ENCODE data around the gene NKAIN2.

The NKAIN2 gene

DNA sequence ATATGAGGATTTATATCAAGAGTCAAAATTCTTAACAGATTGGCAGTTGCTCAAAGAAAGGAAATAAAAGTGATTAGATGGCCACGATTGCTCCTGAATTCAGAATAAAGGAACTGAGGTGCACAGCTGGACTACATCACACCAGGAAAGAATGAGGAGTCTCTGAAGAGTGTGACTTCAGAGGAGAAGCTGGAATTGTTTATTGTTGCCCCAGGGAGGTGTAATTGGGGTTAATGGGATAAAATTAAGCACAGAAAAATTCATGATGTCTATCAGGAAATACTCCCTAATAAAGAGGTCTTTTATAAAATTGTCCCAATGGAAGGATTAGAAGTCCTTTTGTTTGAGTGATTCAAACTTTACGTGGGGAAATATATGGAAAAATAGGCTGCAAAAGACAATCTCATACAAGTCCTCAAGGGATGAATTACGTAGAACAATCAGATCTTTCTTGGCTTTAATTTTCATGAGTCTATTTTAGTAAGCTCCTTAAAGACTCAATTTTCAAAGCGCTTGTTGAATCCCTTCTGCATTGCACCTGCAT is 950.0 kb downstream of the NKAIN2 start:
- Histone ChIP-seq H3K9me2 (replicated peaks; ENCODE audit: insufficient read depth, low read length) (no peaks in the 10 kb centered on the region), H4K20me1 (ENCODE audit: low read depth, low read length) (no peaks in the 10 kb centered on the region), H3F3A (ENCODE audit: insufficient read depth) (no peaks in the 10 kb centered on the region), H3K27me3 (ENCODE audit: low read length) (no peaks in the 10 kb centered on the region), H3K27ac (ENCODE audit: low read depth, low read length) (no peak overlapping the region), H3K9me3 (ENCODE audit: insufficient read depth, low read length) (no peaks in the 10 kb centered on the region), H3K9ac (ENCODE audit: low read length) (no peak overlapping the region), H2AFZ (ENCODE audit: low read depth, low read length, severe bottlenecking) (no peak overlapping the region), H3K36me3 (ENCODE audit: low read length) (no peaks in the 10 kb centered on the region), H3K4me2 (ENCODE audit: low read depth, low read length, poor library complexity, severe bottlenecking) (no peak overlapping the region), H3K4me3 (ENCODE audit: insufficient read depth, low read length, poor library complexity, severe bottlenecking) (no peak overlapping the region), H3K79me2 (ENCODE audit: insufficient read depth, low read length) (no peaks in the 10 kb centered on the region)
- no peak for TF ChIP-seq EZH2phosphoT487 (conservative IDR thresholded peaks at IDR 0.05; ENCODE audit: low read length)
- no peak for TF ChIP-seq CTCF (IDR thresholded peaks at IDR 0.05; ENCODE audit: insufficient read depth, low read length, poor library complexity, severe bottlenecking)

DNA sequence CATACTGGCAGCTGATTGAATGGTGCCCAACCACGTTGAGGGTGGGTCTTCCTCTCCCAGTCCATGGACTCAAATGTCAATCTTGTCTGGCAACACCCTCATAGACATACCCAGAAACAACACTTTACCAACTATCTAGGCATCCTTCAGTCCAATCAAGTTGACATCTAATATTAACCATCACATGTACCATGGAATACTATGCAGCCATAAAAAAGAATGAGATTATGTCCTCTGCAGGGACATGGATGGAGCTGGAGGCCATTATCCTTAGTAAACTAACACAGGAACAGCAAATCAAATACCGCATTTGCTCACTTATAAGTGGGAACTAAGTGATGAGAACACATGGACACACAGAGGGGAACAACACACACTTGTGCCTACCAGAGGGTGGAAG is 951.7 kb downstream of the NKAIN2 start:
- no peak overlapping the region for H3K27ac ChIP-seq (ENCODE audit: low read depth, low read length)
- H4K20me1 ChIP-seq (ENCODE audit: low read depth, low read length): no peaks in the 10 kb centered on the region
- H3K4me3 ChIP-seq (ENCODE audit: insufficient read depth, low read length, poor library complexity, severe bottlenecking): no peak overlapping the region
- no peak overlapping the region for H3K9ac ChIP-seq (ENCODE audit: low read length)
- no peaks in the 10 kb centered on the region for H3K9me2 ChIP-seq (replicated peaks; ENCODE audit: insufficient read depth, low read length)
- no peaks in the 10 kb centered on the region for H3K36me3 ChIP-seq (ENCODE audit: low read length)
- no peaks in the 10 kb centered on the region for H3K9me3 ChIP-seq (ENCODE audit: insufficient read depth, low read length)
- H3F3A ChIP-seq (ENCODE audit: insufficient read depth): no peaks in the 10 kb centered on the region
- no peak overlapping the region for H2AFZ ChIP-seq (ENCODE audit: low read depth, low read length, severe bottlenecking)
- no peak overlapping the region for H3K4me2 ChIP-seq (ENCODE audit: low read depth, low read length, poor library complexity, severe bottlenecking)
- no peak for TF ChIP-seq CTCF (IDR thresholded peaks at IDR 0.05; ENCODE audit: insufficient read depth, low read length, poor library complexity, severe bottlenecking)
- no peak for TF ChIP-seq EZH2phosphoT487 (conservative IDR thresholded peaks at IDR 0.05; ENCODE audit: low read length)
- no peaks in the 10 kb centered on the region for H3K79me2 ChIP-seq (ENCODE audit: insufficient read depth, low read length)
- H3K27me3 ChIP-seq (ENCODE audit: low read length): no peaks in the 10 kb centered on the region

DNA sequence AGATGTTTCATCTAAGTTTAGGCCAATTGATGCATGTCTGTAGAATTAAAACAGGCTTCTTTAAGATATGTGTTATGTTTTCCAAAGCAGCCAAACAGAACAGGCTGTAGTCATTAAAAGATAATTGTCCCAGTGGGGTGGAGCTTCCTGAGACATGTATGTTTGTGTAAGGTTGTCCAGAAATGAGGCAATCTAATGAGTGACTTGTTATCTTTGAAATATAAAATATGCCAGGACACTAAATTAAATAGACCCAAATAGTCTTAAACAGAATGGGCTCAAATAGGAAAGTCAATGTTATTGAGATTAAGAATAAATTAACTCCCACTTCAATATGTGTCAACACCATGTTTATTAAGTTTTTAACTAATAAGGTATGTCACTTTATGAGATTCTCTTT is 953.9 kb downstream of the NKAIN2 start:
- no peaks in the 10 kb centered on the region for H3K9me3 ChIP-seq (ENCODE audit: insufficient read depth, low read length)
- no peak overlapping the region for H3K4me3 ChIP-seq (ENCODE audit: insufficient read depth, low read length, poor library complexity, severe bottlenecking)
- no peaks in the 10 kb centered on the region for H3K9me2 ChIP-seq (replicated peaks; ENCODE audit: insufficient read depth, low read length)
- no peak overlapping the region for H3K9ac ChIP-seq (ENCODE audit: low read length)
- H3K36me3 ChIP-seq (ENCODE audit: low read length): no peaks in the 10 kb centered on the region
- H2AFZ ChIP-seq (ENCODE audit: low read depth, low read length, severe bottlenecking): no peak overlapping the region
- TF ChIP-seq CTCF (IDR thresholded peaks at IDR 0.05; ENCODE audit: insufficient read depth, low read length, poor library complexity, severe bottlenecking) (no peak), EZH2phosphoT487 (conservative IDR thresholded peaks at IDR 0.05; ENCODE audit: low read length) (no peak)
- H3K4me2 ChIP-seq (ENCODE audit: low read depth, low read length, poor library complexity, severe bottlenecking): no peak overlapping the region
- no peaks in the 10 kb centered on the region for H4K20me1 ChIP-seq (ENCODE audit: low read depth, low read length)
- no peaks in the 10 kb centered on the region for H3F3A ChIP-seq (ENCODE audit: insufficient read depth)
- no peaks in the 10 kb centered on the region for H3K79me2 ChIP-seq (ENCODE audit: insufficient read depth, low read length)
- H3K27ac ChIP-seq (ENCODE audit: low read depth, low read length): no peak overlapping the region
- H3K27me3 ChIP-seq (ENCODE audit: low read length): no peaks in the 10 kb centered on the region
